ENCODE results near the gene TUBB3.

GRCh38 chr16:89898201-89898967 lies 24.8 kb upstream of the TUBB3 start:
- no peak for TF ChIP-seq POLR2AphosphoS5 (IDR thresholded peaks at IDR 0.05; ENCODE audit: low read depth, low read length)
- TF ChIP-seq, protein P1, sequence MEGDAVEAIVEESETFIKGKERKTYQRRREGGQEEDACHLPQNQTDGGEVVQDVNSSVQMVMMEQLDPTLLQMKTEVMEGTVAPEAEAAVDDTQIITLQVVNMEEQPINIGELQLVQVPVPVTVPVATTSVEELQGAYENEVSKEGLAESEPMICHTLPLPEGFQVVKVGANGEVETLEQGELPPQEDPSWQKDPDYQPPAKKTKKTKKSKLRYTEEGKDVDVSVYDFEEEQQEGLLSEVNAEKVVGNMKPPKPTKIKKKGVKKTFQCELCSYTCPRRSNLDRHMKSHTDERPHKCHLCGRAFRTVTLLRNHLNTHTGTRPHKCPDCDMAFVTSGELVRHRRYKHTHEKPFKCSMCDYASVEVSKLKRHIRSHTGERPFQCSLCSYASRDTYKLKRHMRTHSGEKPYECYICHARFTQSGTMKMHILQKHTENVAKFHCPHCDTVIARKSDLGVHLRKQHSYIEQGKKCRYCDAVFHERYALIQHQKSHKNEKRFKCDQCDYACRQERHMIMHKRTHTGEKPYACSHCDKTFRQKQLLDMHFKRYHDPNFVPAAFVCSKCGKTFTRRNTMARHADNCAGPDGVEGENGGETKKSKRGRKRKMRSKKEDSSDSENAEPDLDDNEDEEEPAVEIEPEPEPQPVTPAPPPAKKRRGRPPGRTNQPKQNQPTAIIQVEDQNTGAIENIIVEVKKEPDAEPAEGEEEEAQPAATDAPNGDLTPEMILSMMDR (IDR thresholded peaks at IDR 0.05) = no peak
- TF ChIP-seq REST (IDR thresholded peaks at IDR 0.05; ENCODE audit: insufficient read depth in 1 of 2, low read depth in 2 of 2, low read length in 1 of 2) = no peak
